SK-N-SH (cell line): ENCODE data around the gene CBLN1. TPM values are rescaled to one million over a fixed set of nuclear protein-coding genes. Genes with fewer than 3 reads are reported as not detected.
A peak's percentile ranks its signal among the peaks of the same experiment; 100 is the strongest.

Experiments used
- CTCF ChIA-PET: fragments of 300-600, 350-600 bp; formaldehyde crosslinking; extraction: SDS; loops from one replicate; lab custom pipeline; 2021; lab: Yijun Ruan, JAX
- POLR2A ChIA-PET: fragments of 350-600 bp; sonication (Branson Sonifier 250); formaldehyde crosslinking; extraction: SDS; loops from one replicate; lab custom pipeline; 2020; ENCODE audit warnings: antibody characterized with exemption, inconsistent platforms; lab: Yijun Ruan, JAX
- DNase-seq: peaks from one replicate; pipeline ENCODE4 v3.0.0; 2012
- H2AFZ ChIP-seq: fragments of 200-600 bp; sonication (generic); 2 replicates; pipeline ENCODE4 v1.8.1; 2016; ENCODE audit warnings: antibody characterized with exemption, mild to moderate bottlenecking, low read depth
- H3F3A ChIP-seq: fragments of 200-600 bp; sonication (generic); replicated peaks from 2 replicates; pipeline ENCODE3; 2016; ENCODE audit warnings: antibody characterized with exemption, mild to moderate bottlenecking; ENCODE audit not compliant: insufficient read depth
- H3K27ac ChIP-seq, 2 experiments: fragments of 200-500 bp in 1 of 2; fragments of 200-600 bp in 1 of 2; sonication (Bioruptor generic) in 1 of 2; sonication (generic), shearing (Covaris generic) in 1 of 2; 2 replicates each; pipeline versions ENCODE4 v1.5.1 to v1.6.1; 2014 to 2016; ENCODE audit warnings: low read depth in 2 of 2, inconsistent platforms in 1 of 2, low read length in 1 of 2, mild to moderate bottlenecking in 1 of 2, mixed read lengths in 1 of 2
- H3K27me3 ChIP-seq: fragments of 200-600 bp; sonication (generic), shearing (Covaris generic); 2 replicates; pipeline ENCODE4 v1.6.1; 2016; ENCODE audit warnings: mixed run types; ENCODE audit not compliant: insufficient read depth
- H3K36me3 ChIP-seq, 2 experiments: fragments of 200-500 bp in 1 of 2; fragments of 200-600 bp in 1 of 2; sonication (Bioruptor generic) in 1 of 2; sonication (generic) in 1 of 2; replicated peaks in 1 of 2; 2 replicates each; pipeline versions ENCODE3 to v1.5.1; 2014 to 2016; ENCODE audit warnings: low read length in 1 of 2, mild to moderate bottlenecking in 1 of 2; ENCODE audit not compliant: insufficient read depth in 2 of 2, control insufficient read depth in 1 of 2
- H3K4me1 ChIP-seq, 2 experiments: fragments of 200-500 bp in 1 of 2; fragments of 200-600 bp in 1 of 2; sonication (Bioruptor generic) in 1 of 2; sonication (generic), shearing (Covaris generic) in 1 of 2; 2 replicates each; pipeline versions ENCODE4 v1.5.1 to v1.6.1; 2014 to 2016; ENCODE audit warnings: low read depth in 1 of 2, low read length in 1 of 2, mixed run types in 1 of 2; ENCODE audit not compliant: insufficient read depth in 2 of 2, control insufficient read depth in 1 of 2
- H3K4me2 ChIP-seq: fragments of 200-600 bp; sonication (generic), shearing (Covaris generic); 2 replicates; pipeline ENCODE4 v1.6.1; 2017; ENCODE audit warnings: mixed run types
- H3K4me3 ChIP-seq, 2 experiments: fragments of 200-500 bp in 1 of 2; fragments of 200-600 bp in 1 of 2; sonication (Bioruptor generic) in 1 of 2; sonication (generic), shearing (Covaris generic) in 1 of 2; 2 replicates each; pipeline versions ENCODE4 v1.5.1 to v1.8.1; 2014 to 2016; ENCODE audit warnings: low read depth in 2 of 2, inconsistent platforms in 1 of 2, low read length in 1 of 2, mild to moderate bottlenecking in 1 of 2, mixed read lengths in 1 of 2, moderate library complexity in 1 of 2
- H3K79me2 ChIP-seq: fragments of 200-600 bp; sonication (generic); 2 replicates; pipeline ENCODE4 v1.8.1; 2017; ENCODE audit warnings: mild to moderate bottlenecking; ENCODE audit not compliant: insufficient read depth
- H3K9ac ChIP-seq: fragments of 200-600 bp; sonication (generic); 2 replicates; pipeline ENCODE4 v1.6.1; 2017; ENCODE audit warnings: mixed run types
- H3K9me2 ChIP-seq: fragments of 200-600 bp; sonication (generic); 2 replicates; pipeline ENCODE4 v1.6.1; 2017; ENCODE audit warnings: mixed run types
- H3K9me3 ChIP-seq: fragments of 200-600 bp; sonication (generic); 2 replicates; pipeline ENCODE4 v1.6.1; 2017; ENCODE audit warnings: mixed run types, mild to moderate bottlenecking, moderate library complexity
- H4K20me1 ChIP-seq: fragments of 200-600 bp; sonication (generic); 2 replicates; pipeline ENCODE4 v1.6.1; 2017; ENCODE audit warnings: mild to moderate bottlenecking, mixed run types; ENCODE audit not compliant: insufficient read depth
- CTCF ChIP-seq: fragments of 200-600 bp; sonication (generic); IDR thresholded peaks from 2 replicates; pipeline ENCODE4 v1.6.1; 2017; ENCODE audit warnings: antibody characterized with exemption, mild to moderate bottlenecking, moderate library complexity
- EP300 ChIP-seq, 2 experiments: IDR thresholded peaks; 2 replicates each; pipeline versions ENCODE4 v1.4.0 to v1.6.1; 2012; ENCODE audit warnings: borderline replicate concordance in 1 of 2, low read depth in 1 of 2, low read length in 1 of 2
- EZH2phosphoT487 ChIP-seq: fragments of 200-600 bp; sonication (generic); IDR thresholded peaks from 2 replicates; pipeline ENCODE4 v1.6.1; 2017; ENCODE audit warnings: low read depth, mixed run types, mild to moderate bottlenecking, antibody characterized with exemption, moderate library complexity, borderline replicate concordance
- FOSL2 ChIP-seq: IDR thresholded peaks from 2 replicates; pipeline ENCODE4 v1.4.0; 2012; ENCODE audit warnings: low read depth, mild to moderate bottlenecking, moderate library complexity, borderline replicate concordance
- FOXM1 ChIP-seq: IDR thresholded peaks from 2 replicates; pipeline ENCODE4 v1.4.0; 2012; ENCODE audit warnings: low read depth, mild to moderate bottlenecking
- MAX ChIP-seq: IDR thresholded peaks from 2 replicates; pipeline ENCODE4 v1.4.0; 2012; ENCODE audit warnings: low read depth
- MXI1 ChIP-seq: IDR thresholded peaks from 2 replicates; pipeline ENCODE4 v1.6.1; 2012; ENCODE audit warnings: mild to moderate bottlenecking, low read depth, low read length, improper control_type of control experiment
- NRF1 ChIP-seq: IDR thresholded peaks from 2 replicates; pipeline ENCODE4 v1.6.1; 2012; ENCODE audit warnings: low read depth, mild to moderate bottlenecking, low read length
- PBX3 ChIP-seq: IDR thresholded peaks from 2 replicates; pipeline ENCODE4; 2012
- RXRA ChIP-seq: IDR thresholded peaks from 2 replicates; pipeline ENCODE4 v1.4.0; 2012; ENCODE audit warnings: low read depth, mild to moderate bottlenecking, borderline replicate concordance
- USF1 ChIP-seq: IDR thresholded peaks from 2 replicates; pipeline ENCODE4 v1.4.0; 2012; ENCODE audit warnings: low read depth, borderline replicate concordance
- ZBTB33 ChIP-seq: IDR thresholded peaks from 2 replicates; pipeline ENCODE4 v1.4.0; 2012; ENCODE audit warnings: low read depth, borderline replicate concordance
- WGBS: methylation state at CpG from one replicate; pipeline ENCODE4 v1.1.6; 2017; ENCODE audit warnings: low lambda C conversion rate; 5-methylcytosine and 5-hydroxymethylcytosine counted together
- polyA plus RNA-seq, 3 experiments: library from polyadenylated mRNA; depleted of rRNA; stranded (reverse); fragments of >200 nt; gene quantifications; 2 replicates each; pipeline ENCODE4 v1.2.3, GENCODE V29; 2012

The CBLN1 gene
- polyA plus RNA-seq, 1 of the 3 experiments (the other 2 are of a cell fraction), result not detected

GRCh38 chr16:49281843-49282642, 405 bp upstream of the CBLN1 start:
- Histone ChIP-seq H3K9me3 (no peaks in the 10 kb centered on the region), H3K27me3 (peaks cover 37% of the 10 kb centered on the region), H3F3A (no peaks in the 10 kb centered on the region), H3K4me2 (peak overlapping the region; percentile 73), H3K4me1 (peaks cover 0 to 12% of the 10 kb centered on the region in 2 experiments; a peak in 2 of 4 replicates), H3K4me3 (peak overlapping the region; percentile 56 to 59), H3K9ac (no peak overlapping the region), H3K9me2 (no peaks in the 10 kb centered on the region), H2AFZ (peak overlapping the region; percentile 84), H4K20me1 (no peaks in the 10 kb centered on the region), H3K36me3 (no peaks in the 10 kb centered on the region), H3K27ac (peak overlapping the region in 1 of 2 experiments; percentile 71; a peak in 2 of 4 replicates), H3K79me2 (no peaks in the 10 kb centered on the region)
- TF ChIP-seq FOXM1 (no peak), CTCF (peak; percentile 53), ZBTB33 (no peak), MAX (0 out of 2 replicates have a peak, but pooled peaks have one; percentile 55), NRF1 (peak; percentile 71), EP300 (IDR thresholded peaks at IDR 0.05; ENCODE audit: borderline replicate concordance in 1 of 2, low read depth in 1 of 2, low read length in 1 of 2) (no peak), FOSL2 (no peak), MXI1 (0 out of 2 replicates have a peak, but pooled peaks have one; percentile 62), RXRA (no peak), USF1 (peak; percentile 71), PBX3 (no peak), EZH2phosphoT487 (no peak)
- POLR2A ChIA-PET, result interaction anchor here (0.6 to 1.0 kb wide), 2 partner anchors 10 to 58 kb away, joined by 3 read pairs; no protein-coding TSS in a partner anchor
- DNase-seq, result peak; percentile 100
- 29% methylated on average over 23 of the region's 124 CpGs for WGBS
- CTCF ChIA-PET, result interaction anchor here (0.6 to 1.6 kb wide), 14 partner anchors 9 to 659 kb away, joined by 3 to 5 read pairs (median 3); partner anchors contain the start of gene C16orf78
